Stimulated activated CD4-positive, alpha-beta T cell treated with anti-CD3 and anti-CD28 coated beads, Interleukin-2, amount 100 ng/mL, for 48 hours (primary cell): ENCODE data around the gene KCNJ5.

Experiments used
- DNase-seq, 2 donors: peaks; one replicate each; pipeline ENCODE4 v3.0.0-alpha.2; 2020

Gene KCNJ5

DNA sequence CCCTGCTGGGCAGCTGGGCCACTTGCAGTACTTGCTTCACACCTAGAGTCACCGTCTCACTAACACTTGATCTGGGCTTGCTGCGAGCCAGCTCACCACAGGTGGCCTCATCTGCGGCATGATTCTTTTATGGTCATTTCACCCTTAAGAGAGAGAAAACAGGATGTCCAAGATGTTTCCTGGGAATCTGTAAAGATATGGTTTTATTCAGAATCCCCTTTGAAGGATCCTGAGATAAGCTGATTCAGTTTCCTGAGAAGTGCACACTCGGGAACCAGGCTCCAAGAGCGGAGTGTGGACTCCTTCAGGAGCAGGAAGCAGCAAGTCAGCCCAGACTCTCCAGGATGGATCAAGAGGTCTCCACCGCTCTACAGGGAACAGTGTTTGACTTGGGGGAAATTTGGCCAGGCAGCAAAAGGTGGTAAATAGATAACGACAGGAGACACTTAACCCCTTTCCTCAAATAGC lies 73.3 kb downstream of the KCNJ5 start:
- no peak for DNase-seq

DNA sequence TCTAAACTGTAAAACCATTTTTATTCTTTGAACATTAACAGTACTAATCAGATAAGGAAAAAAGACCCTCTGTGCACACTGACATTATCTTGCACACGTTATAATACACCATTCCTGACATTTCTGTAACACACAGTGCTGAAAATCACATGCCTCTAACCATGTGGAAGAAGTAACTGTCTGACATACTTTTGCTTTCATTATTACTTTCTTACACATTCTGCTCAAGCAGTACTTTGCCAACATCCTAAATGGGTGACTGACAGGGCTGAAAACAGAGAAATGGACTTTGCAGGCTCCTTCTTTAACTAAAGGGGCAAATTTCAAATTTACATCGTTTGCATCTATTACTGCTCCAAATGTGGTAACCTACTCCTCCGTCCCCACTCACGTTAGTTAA lies 74.3 kb downstream of the KCNJ5 start:
- DNase-seq: no peak

DNA sequence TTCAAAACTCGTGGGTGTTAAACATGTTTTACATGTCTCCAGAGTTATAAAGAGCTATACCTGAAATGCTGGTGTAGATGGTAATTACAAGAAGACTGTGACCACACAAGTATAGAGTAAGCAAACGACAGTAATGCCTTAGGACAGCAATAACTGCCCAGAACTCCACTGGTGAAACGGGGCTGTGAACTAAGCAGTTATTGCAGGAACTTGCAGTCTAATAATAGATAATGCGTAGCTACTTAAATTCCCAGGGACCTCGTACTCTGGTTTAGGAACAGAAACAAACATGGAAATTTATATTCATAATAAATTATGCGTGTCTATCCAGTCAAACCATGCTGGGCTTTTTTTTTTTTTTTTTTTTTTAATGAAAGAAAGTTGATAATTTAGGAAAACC lies 76.4 kb downstream of the KCNJ5 start:
- no peak for DNase-seq

DNA sequence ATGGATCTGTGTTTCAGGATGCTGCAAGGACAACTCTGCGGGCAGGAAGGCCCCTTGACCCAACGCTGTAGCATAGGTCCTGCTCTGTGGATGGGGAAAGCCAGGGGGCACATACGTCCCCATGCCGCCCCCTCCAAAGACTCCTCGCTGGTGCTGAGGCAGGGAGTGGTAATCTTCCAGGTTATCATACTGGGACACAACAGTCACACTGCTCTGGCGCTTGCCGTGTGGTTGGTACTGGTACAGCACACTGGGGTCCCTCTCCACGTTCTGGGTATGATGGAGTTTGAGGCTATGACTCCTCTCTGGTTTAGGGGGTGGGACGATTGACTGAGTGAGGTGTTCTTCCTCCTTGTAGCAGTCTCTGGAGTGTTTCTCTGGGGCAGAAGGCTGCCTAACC lies 77.8 kb downstream of the KCNJ5 start:
- DNase-seq: no peak
